GM18502 (cell line): ENCODE results near the gene C12orf60.

ENCODE experiments used
- ATAC-seq: cut with Tn5 transposase; IDR thresholded peaks from one replicate; pipeline ENCODE4 v1.9.1; 2021; ENCODE audit warnings: mild to moderate bottlenecking; ENCODE audit not compliant: unreplicated experiment, poor library complexity

C12orf60 gene

GRCh38 chr12:14833336-14833735, 29.9 kb downstream of the C12orf60 start:
- ATAC-seq = no peak

GRCh38 chr12:14833952-14834351, 30.5 kb downstream of the C12orf60 start:
- no peak for ATAC-seq

- no peak for ATAC-seq
Observed at GRCh38 chr12:14834509-14834908, 31.0 kb downstream of the C12orf60 start.

- ATAC-seq = no peak
Observed at GRCh38 chr12:14836336-14837210, 33.1 kb downstream of the C12orf60 start.

GRCh38 chr12:14839262-14839661, 35.8 kb downstream of the C12orf60 start:
- ATAC-seq = no peak

- no peak for ATAC-seq
Observed at GRCh38 chr12:14840616-14841015, 37.1 kb downstream of the C12orf60 start.

- ATAC-seq = no peak
Observed at GRCh38 chr12:14841761-14842160, 38.3 kb downstream of the C12orf60 start.

GRCh38 chr12:14842315-14842714, 38.8 kb downstream of the C12orf60 start:
- ATAC-seq = no peak

- no peak for ATAC-seq
Observed at GRCh38 chr12:14843425-14843887, 40.0 kb downstream of the C12orf60 start, which contains the start of gene ART4. ART4 (minus strand) TSS chr12:14843526; CDS start chr12:14843113, 413 bp downstream.

- ATAC-seq = no peak
Observed at GRCh38 chr12:14844401-14844800, 40.9 kb downstream of the C12orf60 start.

- no peak for ATAC-seq
Observed at GRCh38 chr12:14845350-14845750, 41.9 kb downstream of the C12orf60 start.

- ATAC-seq = no peak
Observed at GRCh38 chr12:14846042-14846587, 42.6 kb downstream of the C12orf60 start.

GRCh38 chr12:14846876-14847580, 43.6 kb downstream of the C12orf60 start:
- ATAC-seq = no peak

- no peak for ATAC-seq
Observed at GRCh38 chr12:14849661-14850060, 46.2 kb downstream of the C12orf60 start.

GRCh38 chr12:14850929-14851663, 47.6 kb downstream of the C12orf60 start:
- peak; percentile 87 for ATAC-seq

GRCh38 chr12:14852880-14853279, 49.4 kb downstream of the C12orf60 start:
- no peak for ATAC-seq

- no peak for ATAC-seq
Observed at GRCh38 chr12:14853961-14854360, 50.5 kb downstream of the C12orf60 start.

- ATAC-seq = no peak
Observed at GRCh38 chr12:14854586-14855183, 51.2 kb downstream of the C12orf60 start.

- no peak for ATAC-seq
Observed at GRCh38 chr12:14858513-14858912, 55.0 kb downstream of the C12orf60 start.

- ATAC-seq = no peak
Observed at GRCh38 chr12:14860490-14860889, 57.0 kb downstream of the C12orf60 start.
